GM12891 (cell line): Measurements from ENCODE around the gene LAMA5.

Source experiments
- DNase-seq: peaks from one replicate; pipeline ENCODE4 v3.0.0; 2011; ENCODE audit warnings: low spot score; ENCODE audit not compliant: insufficient read length
- FAIRE-seq: peaks from 2 replicates; lab custom pipeline; 2011; peaks lifted over from hg19 to GRCh38; lab: Jason Lieb, UNC
- PAX5 ChIP-seq: IDR thresholded peaks from 2 replicates; pipeline ENCODE4 v1.6.1; 2011; ENCODE audit warnings: low read length, moderate library complexity, mild to moderate bottlenecking; ENCODE audit not compliant: insufficient read depth, severe bottlenecking
- POLR2A ChIP-seq: IDR thresholded peaks from 2 replicates; pipeline ENCODE4 v1.6.1; 2011; ENCODE audit warnings: low read depth, low read length, control low read depth
- POLR2AphosphoS5 ChIP-seq: IDR thresholded peaks from 2 replicates; pipeline ENCODE4 v1.6.1; 2011; ENCODE audit warnings: low read depth, low read length, control low read depth
- POU2F2 ChIP-seq: IDR thresholded peaks from 2 replicates; pipeline ENCODE4 v1.6.1; 2011; ENCODE audit warnings: low read depth, mild to moderate bottlenecking, control low read depth, low read length, moderate library complexity
- SPI1 ChIP-seq: IDR thresholded peaks from 2 replicates; pipeline ENCODE4 v1.6.1; 2011; ENCODE audit warnings: low read depth, low read length, control low read depth
- TAF1 ChIP-seq: IDR thresholded peaks from 2 replicates; pipeline ENCODE4 v1.6.1; 2011; ENCODE audit warnings: low read depth, low read length, control low read depth

Gene LAMA5

GRCh38 chr20:62269871-62270270 lies 97.2 kb downstream of the LAMA5 start:
- TF ChIP-seq PAX5 = no peak
- TF ChIP-seq TAF1 = no peak
- TF ChIP-seq SPI1 = no peak
- no peak for TF ChIP-seq POU2F2
- TF ChIP-seq POLR2AphosphoS5 = no peak
- no peak for TF ChIP-seq POLR2A
- FAIRE-seq (no peak), DNase-seq (no peak)

DNA sequence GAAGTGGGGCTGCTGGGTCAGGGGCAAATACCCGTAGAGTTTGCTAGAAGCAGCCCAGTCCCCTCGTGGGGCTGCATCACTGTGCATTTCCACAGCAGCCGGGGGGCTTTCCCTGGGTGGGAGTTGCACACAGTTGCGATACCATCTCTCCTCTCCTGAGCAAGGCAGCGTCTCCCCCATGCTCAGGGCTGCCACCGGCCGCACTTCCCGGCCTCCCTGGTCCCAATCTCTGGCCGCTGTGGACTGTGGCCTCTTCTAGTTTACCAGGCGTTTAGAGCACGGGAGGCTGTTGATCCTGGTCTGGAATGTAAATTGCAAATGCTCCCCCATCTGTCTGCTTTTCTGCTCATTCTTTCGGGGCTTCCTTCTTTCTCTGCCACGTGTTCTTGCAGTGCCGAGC lies 97.7 kb downstream of the LAMA5 start:
- FAIRE-seq = no peak
- no peak for DNase-seq
- TF ChIP-seq POLR2AphosphoS5 = no peak

GRCh38 chr20:62268228-62268900 lies 98.7 kb downstream of the LAMA5 start:
- FAIRE-seq = no peak
- TF ChIP-seq POU2F2 (no peak), POLR2A (no peak), PAX5 (no peak), SPI1 (no peak), TAF1 (no peak), POLR2AphosphoS5 (no peak)
- DNase-seq = no peak

DNA sequence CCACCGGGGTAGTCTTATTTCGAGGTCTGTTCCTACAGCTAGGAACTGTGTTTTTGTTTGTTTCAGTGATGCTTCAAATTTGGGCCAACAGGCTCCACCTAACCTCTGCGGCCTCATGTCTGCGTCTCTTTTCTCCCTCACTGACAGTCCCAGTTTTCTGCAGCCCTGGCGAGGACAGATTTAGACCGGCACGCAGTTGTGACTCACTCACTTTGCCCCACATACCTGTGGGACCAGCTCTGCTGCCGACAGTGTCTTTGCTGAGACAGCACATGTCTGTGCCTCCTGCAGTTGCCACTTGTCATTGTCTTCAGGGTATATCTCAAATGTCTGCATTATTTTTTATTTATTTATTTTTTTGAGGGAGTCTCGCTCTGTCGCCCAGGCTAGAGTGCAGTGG lies 99.6 kb downstream of the LAMA5 start:
- no peak for TF ChIP-seq SPI1
- no peak for TF ChIP-seq POU2F2
- no peak for TF ChIP-seq POLR2AphosphoS5
- no peak for TF ChIP-seq POLR2A
- TF ChIP-seq PAX5 = no peak
- no peak for TF ChIP-seq TAF1
- DNase-seq (no peak), FAIRE-seq (no peak)

- FAIRE-seq (no peak), DNase-seq (no peak)
- TF ChIP-seq POU2F2 (no peak), PAX5 (no peak), POLR2A (no peak), SPI1 (no peak), TAF1 (no peak), POLR2AphosphoS5 (no peak)
Observed at GRCh38 chr20:62266851-62267250, 100.3 kb downstream of the LAMA5 start.

- TF ChIP-seq POU2F2 (no peak), PAX5 (no peak), POLR2A (no peak)
- no peak for FAIRE-seq
- no peak for DNase-seq
Observed at GRCh38 chr20:62266340-62266739, 100.8 kb downstream of the LAMA5 start.

- FAIRE-seq = no peak
- DNase-seq = no peak
- TF ChIP-seq SPI1 (no peak), TAF1 (no peak), POLR2A (no peak), POLR2AphosphoS5 (no peak), POU2F2 (no peak), PAX5 (no peak)
Observed at GRCh38 chr20:62265365-62265764, 101.7 kb downstream of the LAMA5 start.

- TF ChIP-seq POU2F2 (no peak), POLR2AphosphoS5 (no peak), SPI1 (no peak), PAX5 (no peak), POLR2A (no peak), TAF1 (no peak)
- DNase-seq = no peak
- no peak for FAIRE-seq
Observed at GRCh38 chr20:62263396-62263795, 103.7 kb downstream of the LAMA5 start.

DNA sequence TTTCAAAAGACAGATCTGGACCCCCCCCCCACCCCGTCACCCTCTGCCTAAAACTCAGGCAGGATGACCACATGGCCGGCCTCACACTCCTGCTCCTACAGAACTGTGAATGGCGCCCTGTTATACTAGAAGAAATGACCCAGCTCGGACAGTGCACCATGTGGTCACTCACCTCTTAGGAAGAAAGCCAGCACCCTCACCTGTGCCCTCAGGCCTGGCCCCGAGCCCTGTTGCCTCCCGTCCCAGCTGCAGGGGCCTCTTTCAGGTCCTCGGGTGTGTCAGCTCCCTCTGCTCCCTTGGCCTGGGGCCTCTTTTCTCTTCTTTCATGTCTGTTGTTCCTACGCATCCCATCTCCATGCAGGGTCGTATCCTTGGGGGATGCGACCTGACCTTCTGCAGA lies 105.0 kb downstream of the LAMA5 start:
- DNase-seq (no peak), FAIRE-seq (no peak)
- no peak for TF ChIP-seq POU2F2
- TF ChIP-seq PAX5 = no peak
- no peak for TF ChIP-seq SPI1
- no peak for TF ChIP-seq POLR2AphosphoS5
- no peak for TF ChIP-seq TAF1
- TF ChIP-seq POLR2A = no peak

DNA sequence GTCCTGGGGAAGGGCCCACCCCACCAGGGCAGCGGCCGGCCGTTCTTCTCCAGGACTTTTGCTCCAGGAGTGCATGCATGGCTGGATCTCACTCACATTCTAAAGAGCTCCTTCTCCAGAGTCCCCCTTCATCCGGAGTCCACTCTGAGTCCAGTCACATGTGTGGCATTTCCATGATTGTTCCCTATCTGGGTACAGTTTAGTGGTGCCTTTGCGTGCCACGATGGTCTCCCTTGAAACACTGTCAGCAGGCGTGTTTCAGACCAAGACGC lies 107.9 kb downstream of the LAMA5 start:
- no peak for TF ChIP-seq POU2F2
- TF ChIP-seq POLR2A = no peak
- TF ChIP-seq POLR2AphosphoS5 = no peak
- no peak for TF ChIP-seq TAF1
- no peak for TF ChIP-seq SPI1
- no peak for FAIRE-seq
- DNase-seq = no peak
